Measurements from ENCODE around the gene DAAM1. TPM values are rescaled to one million over a fixed set of nuclear protein-coding genes. Genes with fewer than 3 reads are reported as not detected.

DAAM1 gene
- total RNA-seq, 8 experiments from 2014 or later = 23.1 to 115 (median 75.3) TPM

GRCh38 chr14:59320361-59320760, 131.9 kb downstream of the DAAM1 start:
- ATAC-seq (replicated peaks in 6 of 8) = no peak
- no peak overlapping the region for H3K27ac ChIP-seq
- no peak overlapping the region for H3K4me3 ChIP-seq
- H3K4me1 ChIP-seq (replicated peaks in 1 of 2) = peaks cover 19 to 30% of the 10 kb centered on the region in 2 donors
- in situ Hi-C loops (cut with MboI; ENCODE audit: low pct_unique_long_range_greater_than_20kb in 2 of 9, low sequenced_read_pairs in 9 of 9, unreplicated experiment in 9 of 9) = no loop called here

GRCh38 chr14:59320763-59321625, 132.5 kb downstream of the DAAM1 start:
- Histone ChIP-seq H3K4me3 (no peak overlapping the region), H3K27ac (peak overlapping the region; percentile 60 to 65), H3K4me1 (replicated peaks in 1 of 2) (peaks cover 15 to 30% of the 10 kb centered on the region in 2 donors)
- in situ Hi-C loops (cut with MboI; ENCODE audit: low pct_unique_long_range_greater_than_20kb in 2 of 9, low sequenced_read_pairs in 9 of 9, unreplicated experiment in 9 of 9) = no loop called here
- ATAC-seq (replicated peaks in 6 of 8) = peak; percentile 47 to 91 (median 74)
- 13 to 100% (median 91%) methylated on average over 2 to 3 of the region's 3 CpGs; no CpG with 5 or more reads in 1 of the 10 experiments for WGBS, 10 experiments

- H3K4me1 ChIP-seq (replicated peaks in 1 of 2) = peaks cover 15 to 25% of the 10 kb centered on the region in 2 donors
- in situ Hi-C loops (cut with MboI; ENCODE audit: low pct_unique_long_range_greater_than_20kb in 2 of 9, low sequenced_read_pairs in 9 of 9, unreplicated experiment in 9 of 9) = no loop called here
- peak in 2 of 8 experiments; percentile 53 to 71 for ATAC-seq (replicated peaks in 6 of 8)
- WGBS, 10 experiments = 52 to 100% (median 94%) methylated on average over 1 to 3 of the region's 3 CpGs
- peak overlapping the region; percentile 60 to 65 for H3K27ac ChIP-seq
- no peak overlapping the region for H3K4me3 ChIP-seq
These were observed 133.1 kb downstream of the DAAM1 start for GRCh38 chr14:59321626-59321949.

- in situ Hi-C loops (cut with MboI; ENCODE audit: low pct_unique_long_range_greater_than_20kb in 2 of 9, low sequenced_read_pairs in 9 of 9, unreplicated experiment in 9 of 9) = no loop called here
- H3K4me3 ChIP-seq = no peak overlapping the region
- no peak overlapping the region for H3K27ac ChIP-seq
- WGBS, 10 experiments = 33 to 100% (median 80%) methylated on average over 1 to 2 of the region's 2 CpGs; no CpG with 5 or more reads in 5 of the 10 experiments
- ATAC-seq (replicated peaks in 6 of 8) = no peak
- H3K4me1 ChIP-seq (replicated peaks in 1 of 2) = peaks cover 11% of the 10 kb centered on the region in 2 donors
These were observed 137.4 kb downstream of the DAAM1 start for GRCh38 chr14:59325906-59326305.

GRCh38 chr14:59328454-59328853, 140.0 kb downstream of the DAAM1 start:
- 53 to 100% (median 90%) methylated on average over 1 to 4 of the region's 4 CpGs; no CpG with 5 or more reads in 1 of the 10 experiments for WGBS, 10 experiments
- ATAC-seq (replicated peaks in 6 of 8) = no peak
- in situ Hi-C loops (cut with MboI; ENCODE audit: low pct_unique_long_range_greater_than_20kb in 2 of 9, low sequenced_read_pairs in 9 of 9, unreplicated experiment in 9 of 9) = no loop called here
- Histone ChIP-seq H3K4me3 (no peak overlapping the region), H3K4me1 (replicated peaks in 1 of 2) (peaks cover 5 to 25% of the 10 kb centered on the region in 2 donors), H3K27ac (no peak overlapping the region)

GRCh38 chr14:59330455-59330854, 142.0 kb downstream of the DAAM1 start:
- Histone ChIP-seq H3K4me3 (no peak overlapping the region), H3K4me1 (replicated peaks in 1 of 2) (peaks cover 18 to 42% of the 10 kb centered on the region in 2 donors), H3K27ac (no peak overlapping the region)
- WGBS, 10 experiments = 74 to 100% (median 90%) methylated on average over 1 to 5 of the region's 5 CpGs
- in situ Hi-C loops (cut with MboI; ENCODE audit: low pct_unique_long_range_greater_than_20kb in 2 of 9, low sequenced_read_pairs in 9 of 9, unreplicated experiment in 9 of 9) = no loop called here
- ATAC-seq (replicated peaks in 6 of 8) = no peak

GRCh38 chr14:59331217-59331616, 142.8 kb downstream of the DAAM1 start:
- WGBS, 10 experiments = 22 to 100% (median 71%) methylated on average over 1 of the region's 3 CpGs; no CpG with 5 or more reads in 5 of the 10 experiments
- ATAC-seq (replicated peaks in 6 of 8) = peak in 5 of 8 experiments; percentile 55 to 73 (median 65)
- in situ Hi-C loops (cut with MboI; ENCODE audit: low pct_unique_long_range_greater_than_20kb in 2 of 9, low sequenced_read_pairs in 9 of 9, unreplicated experiment in 9 of 9) = no loop called here
- H3K4me1 ChIP-seq (replicated peaks in 1 of 2) = peaks cover 26 to 43% of the 10 kb centered on the region in 2 donors
- no peak overlapping the region for H3K4me3 ChIP-seq
- no peak overlapping the region for H3K27ac ChIP-seq

- WGBS, 10 experiments = 0 to 94% (median 88%) methylated on average over 2 of the region's 2 CpGs; no CpG with 5 or more reads in 4 of the 10 experiments
- Histone ChIP-seq H3K4me3 (no peak overlapping the region), H3K27ac (no peak overlapping the region), H3K4me1 (replicated peaks in 1 of 2) (peaks cover 38 to 55% of the 10 kb centered on the region in 2 donors)
- in situ Hi-C loops (cut with MboI; ENCODE audit: low pct_unique_long_range_greater_than_20kb in 2 of 9, low sequenced_read_pairs in 9 of 9, unreplicated experiment in 9 of 9) = no loop called here
- ATAC-seq (replicated peaks in 6 of 8) = peak in 2 of 8 experiments; percentile 12 to 27
These were observed 144.3 kb downstream of the DAAM1 start for GRCh38 chr14:59332727-59333126.

GRCh38 chr14:59333235-59333634, 144.8 kb downstream of the DAAM1 start:
- H3K4me1 ChIP-seq (replicated peaks in 1 of 2) = peaks cover 43 to 60% of the 10 kb centered on the region in 2 donors
- in situ Hi-C loops (cut with MboI; ENCODE audit: low pct_unique_long_range_greater_than_20kb in 2 of 9, low sequenced_read_pairs in 9 of 9, unreplicated experiment in 9 of 9) = no loop called here

GRCh38 chr14:59333668-59334067, 145.2 kb downstream of the DAAM1 start:
- in situ Hi-C loops (cut with MboI; ENCODE audit: low pct_unique_long_range_greater_than_20kb in 2 of 9, low sequenced_read_pairs in 9 of 9, unreplicated experiment in 9 of 9) = no loop called here
- H3K4me1 ChIP-seq (replicated peaks in 1 of 2) = peaks cover 48 to 65% of the 10 kb centered on the region in 2 donors
- no peak overlapping the region for H3K27ac ChIP-seq
- 60 to 100% (median 83%) methylated on average over 1 of the region's 1 CpG; no CpG with 5 or more reads in 3 of the 10 experiments for WGBS, 10 experiments
- H3K4me3 ChIP-seq = no peak overlapping the region
- peak in 7 of 8 experiments; percentile 39 to 89 (median 72) for ATAC-seq (replicated peaks in 6 of 8)

More at GRCh38 chr14:59333235-59333634, 144.8 kb downstream of the DAAM1 start:
- Histone ChIP-seq H3K4me3 (no peak overlapping the region), H3K27ac (no peak overlapping the region)
- peak in 1 of 8 experiments; percentile 22 for ATAC-seq (replicated peaks in 6 of 8)
- 47 to 100% (median 68%) methylated on average over 1 to 2 of the region's 2 CpGs; no CpG with 5 or more reads in 2 of the 10 experiments for WGBS, 10 experiments

- in situ Hi-C loops (cut with MboI; ENCODE audit: low pct_unique_long_range_greater_than_20kb in 2 of 9, low sequenced_read_pairs in 9 of 9, unreplicated experiment in 9 of 9) = no loop called here
- WGBS, 10 experiments = 56 to 100% (median 98%) methylated on average over 1 to 3 of the region's 3 CpGs
- Histone ChIP-seq H3K27ac (no peak overlapping the region), H3K4me3 (no peak overlapping the region), H3K4me1 (replicated peaks in 1 of 2) (peaks cover 53 to 70% of the 10 kb centered on the region in 2 donors)
- no peak for ATAC-seq (replicated peaks in 6 of 8)
These were observed 145.8 kb downstream of the DAAM1 start for GRCh38 chr14:59334253-59334652.

- ATAC-seq (replicated peaks in 6 of 8) = no peak
- peaks cover 66 to 83% of the 10 kb centered on the region in 2 donors for H3K4me1 ChIP-seq (replicated peaks in 1 of 2)
- no peak overlapping the region for H3K4me3 ChIP-seq
- no peak overlapping the region for H3K27ac ChIP-seq
- in situ Hi-C loops (cut with MboI; ENCODE audit: low pct_unique_long_range_greater_than_20kb in 2 of 9, low sequenced_read_pairs in 9 of 9, unreplicated experiment in 9 of 9) = no loop called here
These were observed 147.6 kb downstream of the DAAM1 start for GRCh38 chr14:59336098-59336497.

- 69 to 92% (median 88%) methylated on average over 2 to 3 of the region's 3 CpGs; no CpG with 5 or more reads in 5 of the 10 experiments for WGBS, 10 experiments
- Histone ChIP-seq H3K27ac (peak overlapping the region; percentile 68 to 76), H3K4me3 (no peak overlapping the region), H3K4me1 (replicated peaks in 1 of 2) (peaks cover 72 to 79% of the 10 kb centered on the region in 2 donors)
- in situ Hi-C loops (cut with MboI; ENCODE audit: low pct_unique_long_range_greater_than_20kb in 2 of 9, low sequenced_read_pairs in 9 of 9, unreplicated experiment in 9 of 9) = no loop called here
- no peak for ATAC-seq (replicated peaks in 6 of 8)
These were observed 148.2 kb downstream of the DAAM1 start for GRCh38 chr14:59336706-59337105.
